ENCODE data around the gene LAMB4.

Gene LAMB4

DNA sequence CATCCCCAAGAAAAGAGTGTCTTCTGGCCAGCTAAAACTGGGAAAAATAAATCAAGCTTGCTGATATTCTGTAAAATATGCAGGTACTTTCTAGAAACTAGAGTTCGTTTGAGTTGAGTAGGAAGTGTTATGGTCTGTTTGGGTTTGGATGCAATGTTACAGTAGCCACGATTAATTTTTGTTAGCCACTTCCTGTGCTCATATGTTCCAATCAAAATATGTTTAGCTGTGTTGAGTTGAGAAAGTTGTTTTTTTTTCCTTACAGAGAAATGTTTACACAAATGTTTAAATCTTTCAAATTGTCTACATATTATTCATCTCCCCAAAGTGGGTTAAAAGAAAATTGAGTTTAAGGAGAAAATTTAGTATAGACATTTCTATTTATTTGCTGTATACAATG lies 115.9 kb downstream of the LAMB4 start:
- H3K27ac Mint-ChIP-seq = no peak overlapping the region
- H3K4me3 Mint-ChIP-seq = no peak overlapping the region

DNA sequence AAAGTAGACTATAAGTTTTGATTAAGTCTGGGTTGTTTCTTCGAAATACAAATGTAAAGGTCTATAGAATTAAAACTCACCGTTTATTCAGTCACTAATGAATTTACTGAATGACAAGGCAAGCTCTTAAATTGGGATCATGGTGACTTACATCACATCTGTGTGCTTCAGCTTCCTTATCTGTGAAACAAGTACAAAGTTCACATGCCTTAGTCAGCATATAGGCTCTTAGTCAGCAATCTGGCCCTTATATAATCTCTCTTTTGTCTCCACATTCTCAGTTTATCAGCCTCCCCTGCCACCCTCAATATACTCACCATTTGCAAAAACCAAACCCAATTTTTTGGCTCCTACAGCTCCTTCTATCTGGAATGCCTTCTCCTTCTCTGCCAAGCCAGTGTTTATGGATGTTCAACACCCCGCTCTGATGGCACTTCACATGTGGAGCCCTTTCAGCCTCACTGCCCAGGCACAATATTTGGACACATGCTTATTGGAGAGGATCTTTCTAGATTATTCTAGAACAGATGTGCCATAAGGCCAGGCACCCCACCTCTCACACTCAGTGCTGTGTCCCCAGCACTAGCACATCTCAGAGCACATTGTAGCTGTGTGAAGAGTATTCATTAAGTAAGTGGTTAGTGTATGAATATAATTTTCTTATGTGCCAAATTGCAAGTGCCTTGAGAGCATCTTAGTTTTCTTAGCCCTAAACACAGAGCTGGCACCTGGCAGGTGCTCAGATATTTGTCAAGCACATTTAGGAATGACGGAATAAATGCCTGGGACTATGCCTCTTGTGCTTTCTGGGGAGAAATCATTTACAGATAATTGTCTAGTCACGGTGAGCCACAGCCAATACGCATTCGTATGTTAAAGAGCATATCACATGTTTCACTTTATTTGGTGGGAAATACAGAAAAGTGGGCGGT lies 117.4 kb downstream of the LAMB4 start:
- ATAC-seq (no peak), DNase-seq (ENCODE audit: low spot score in 2 of 2) (no peak)
- H3K36me3 Mint-ChIP-seq = no peaks in the 10 kb centered on the region
- H3K4me3 Mint-ChIP-seq = no peak overlapping the region
- no peaks in the 10 kb centered on the region for H3K9me3 Mint-ChIP-seq
- H3K4me1 Mint-ChIP-seq = no peaks in the 10 kb centered on the region
- H3K27ac Mint-ChIP-seq = no peak overlapping the region

More for the DNA sequence above, 115.9 kb downstream of the LAMB4 start:
- ATAC-seq = no peak
- DNase-seq (ENCODE audit: low spot score in 2 of 2) = no peak
- H3K9me3 Mint-ChIP-seq = no peaks in the 10 kb centered on the region
- H3K4me1 Mint-ChIP-seq = no peaks in the 10 kb centered on the region
- H3K36me3 Mint-ChIP-seq = no peaks in the 10 kb centered on the region

DNA sequence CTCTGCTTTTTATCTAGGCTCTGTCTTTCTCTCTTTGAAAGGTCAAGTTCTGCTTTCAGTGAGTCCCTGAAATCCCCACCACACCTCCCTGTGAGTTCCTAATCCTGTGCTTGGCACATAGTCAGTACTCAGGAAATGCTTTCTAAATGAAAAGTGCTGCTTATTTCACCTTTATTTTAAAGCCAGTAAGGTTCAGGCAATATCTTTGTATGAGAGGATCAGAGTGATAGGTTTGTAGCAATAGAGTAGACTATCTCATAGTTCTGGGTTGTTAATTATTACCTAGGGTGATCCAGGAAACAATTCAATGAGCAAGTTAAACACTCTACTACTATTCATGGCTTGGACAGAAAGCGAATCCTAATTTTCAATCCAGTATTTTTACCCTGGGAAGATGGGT lies 119.8 kb downstream of the LAMB4 start:
- ATAC-seq (no peak), DNase-seq (ENCODE audit: low spot score in 2 of 2) (no peak)
- no peaks in the 10 kb centered on the region for H3K36me3 Mint-ChIP-seq
- no peak overlapping the region for H3K4me3 Mint-ChIP-seq
- no peaks in the 10 kb centered on the region for H3K4me1 Mint-ChIP-seq
- H3K27ac Mint-ChIP-seq = no peak overlapping the region
- no peaks in the 10 kb centered on the region for H3K9me3 Mint-ChIP-seq

DNA sequence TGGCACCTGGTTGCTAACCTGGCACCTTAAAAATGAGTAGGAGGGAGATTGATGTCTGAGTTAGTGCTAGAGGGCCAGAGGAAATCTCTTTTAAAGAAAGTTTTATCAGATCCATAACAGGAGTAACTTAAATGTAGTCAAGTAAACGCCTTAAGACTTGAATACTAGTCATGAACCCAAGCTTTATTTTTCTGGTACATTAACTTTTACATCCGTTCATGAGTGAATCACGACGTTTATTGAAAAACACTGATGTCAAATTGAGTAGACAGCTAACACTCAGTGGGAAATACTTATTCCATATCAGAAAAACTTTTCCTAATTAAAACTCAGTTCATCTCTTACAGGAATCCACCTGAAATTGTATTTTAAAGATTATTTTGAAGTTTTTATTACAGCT lies 120.3 kb downstream of the LAMB4 start:
- DNase-seq (ENCODE audit: low spot score in 2 of 2) (no peak), ATAC-seq (no peak)
- Mint-ChIP-seq H3K4me3 (no peak overlapping the region), H3K27ac (no peak overlapping the region), H3K9me3 (no peaks in the 10 kb centered on the region), H3K4me1 (no peaks in the 10 kb centered on the region), H3K36me3 (no peaks in the 10 kb centered on the region)

DNA sequence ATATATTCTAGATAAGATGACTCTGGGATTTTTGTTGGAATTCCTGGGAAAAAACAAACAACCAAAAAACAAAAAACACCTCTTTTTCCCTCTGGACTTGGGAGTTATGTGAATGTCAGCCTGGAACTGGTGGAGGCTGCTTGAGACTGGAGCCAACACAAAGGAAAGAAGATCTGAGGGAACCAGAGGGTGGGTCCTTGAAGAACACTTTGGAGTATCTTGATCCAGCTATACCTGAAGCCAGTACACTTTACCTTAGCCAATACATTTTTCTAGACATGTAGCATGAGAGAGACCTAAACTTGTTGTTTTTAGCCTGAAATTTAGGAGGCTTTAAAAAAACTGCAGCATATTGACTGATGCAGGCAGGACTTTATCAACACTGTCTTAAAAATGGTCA lies 121.3 kb downstream of the LAMB4 start:
- DNase-seq (ENCODE audit: low spot score in 2 of 2) = no peak
- Mint-ChIP-seq H3K36me3 (no peaks in the 10 kb centered on the region), H3K4me1 (peaks cover 5% of the 10 kb centered on the region), H3K27ac (no peak overlapping the region), H3K9me3 (no peaks in the 10 kb centered on the region), H3K4me3 (no peak overlapping the region)
- no peak for ATAC-seq

DNA sequence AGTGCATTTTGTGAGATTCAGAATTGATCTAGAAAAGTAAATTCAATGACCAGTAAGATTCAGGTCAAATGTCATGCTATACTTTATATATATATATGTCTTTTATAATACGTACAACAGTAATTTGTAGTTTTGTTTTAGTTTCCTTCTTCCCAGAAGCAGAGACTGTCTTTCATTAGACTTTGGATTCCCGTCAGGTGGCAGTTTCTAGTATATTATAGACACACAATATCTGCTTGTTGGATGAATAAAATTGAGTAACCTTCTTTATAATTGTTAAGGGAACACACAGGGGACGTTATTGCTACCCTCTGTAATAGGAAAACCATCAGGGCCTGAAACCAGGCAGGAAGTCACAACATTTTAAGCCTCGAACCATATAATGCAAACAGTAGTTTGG lies 121.9 kb downstream of the LAMB4 start:
- H3K4me3 Mint-ChIP-seq = no peak overlapping the region
- H3K27ac Mint-ChIP-seq = no peak overlapping the region
- H3K9me3 Mint-ChIP-seq = no peaks in the 10 kb centered on the region
- no peaks in the 10 kb centered on the region for H3K36me3 Mint-ChIP-seq
- peaks cover 7% of the 10 kb centered on the region for H3K4me1 Mint-ChIP-seq
- DNase-seq (ENCODE audit: low spot score in 2 of 2) (no peak), ATAC-seq (no peak)

DNA sequence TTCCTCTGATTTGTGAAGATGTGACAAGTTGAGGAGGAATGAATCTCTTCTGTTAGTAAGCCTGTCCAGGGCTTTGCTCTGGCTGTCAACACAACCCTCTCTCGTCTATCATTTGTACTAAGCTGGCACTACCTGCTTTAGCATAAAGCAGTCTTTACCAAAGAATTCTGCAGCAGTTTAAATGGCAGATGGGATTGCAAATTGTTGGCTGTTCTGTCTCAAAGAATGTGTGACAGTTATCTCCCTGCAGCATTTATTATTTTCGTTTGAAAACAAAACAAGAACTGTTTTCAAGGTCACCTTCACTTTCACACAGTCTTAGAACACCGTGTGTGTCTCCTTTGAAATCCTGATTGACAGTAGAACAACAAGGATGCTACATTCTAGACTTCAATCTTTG lies 122.4 kb downstream of the LAMB4 start:
- DNase-seq (ENCODE audit: low spot score in 2 of 2) (no peak), ATAC-seq (no peak)
- H3K4me3 Mint-ChIP-seq = no peak overlapping the region
- H3K9me3 Mint-ChIP-seq = no peaks in the 10 kb centered on the region
- H3K27ac Mint-ChIP-seq = no peak overlapping the region
- H3K4me1 Mint-ChIP-seq = peaks cover 9% of the 10 kb centered on the region
- no peaks in the 10 kb centered on the region for H3K36me3 Mint-ChIP-seq

DNA sequence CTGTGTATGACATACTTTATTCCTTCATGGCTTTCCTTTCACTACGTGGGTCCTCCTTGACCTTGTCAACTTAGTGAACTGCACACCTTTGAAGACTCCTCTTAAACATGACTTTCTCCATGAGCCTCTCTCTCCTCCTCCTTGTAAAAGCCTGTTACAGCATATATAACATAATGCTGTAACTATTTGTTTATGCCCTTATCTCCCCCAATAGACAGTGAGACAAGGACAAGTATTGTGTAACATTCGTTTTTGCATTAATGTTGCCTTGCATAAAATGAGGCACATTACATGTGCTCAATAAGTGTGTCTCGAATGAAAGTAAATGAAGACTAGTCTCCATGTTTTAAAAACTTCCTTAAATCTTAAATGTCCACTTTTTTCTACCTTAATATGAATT lies 122.9 kb downstream of the LAMB4 start:
- Mint-ChIP-seq H3K4me3 (no peak overlapping the region), H3K36me3 (no peaks in the 10 kb centered on the region), H3K27ac (no peak overlapping the region), H3K9me3 (no peaks in the 10 kb centered on the region), H3K4me1 (peaks cover 12% of the 10 kb centered on the region)
- ATAC-seq (no peak), DNase-seq (ENCODE audit: low spot score in 2 of 2) (no peak)

DNA sequence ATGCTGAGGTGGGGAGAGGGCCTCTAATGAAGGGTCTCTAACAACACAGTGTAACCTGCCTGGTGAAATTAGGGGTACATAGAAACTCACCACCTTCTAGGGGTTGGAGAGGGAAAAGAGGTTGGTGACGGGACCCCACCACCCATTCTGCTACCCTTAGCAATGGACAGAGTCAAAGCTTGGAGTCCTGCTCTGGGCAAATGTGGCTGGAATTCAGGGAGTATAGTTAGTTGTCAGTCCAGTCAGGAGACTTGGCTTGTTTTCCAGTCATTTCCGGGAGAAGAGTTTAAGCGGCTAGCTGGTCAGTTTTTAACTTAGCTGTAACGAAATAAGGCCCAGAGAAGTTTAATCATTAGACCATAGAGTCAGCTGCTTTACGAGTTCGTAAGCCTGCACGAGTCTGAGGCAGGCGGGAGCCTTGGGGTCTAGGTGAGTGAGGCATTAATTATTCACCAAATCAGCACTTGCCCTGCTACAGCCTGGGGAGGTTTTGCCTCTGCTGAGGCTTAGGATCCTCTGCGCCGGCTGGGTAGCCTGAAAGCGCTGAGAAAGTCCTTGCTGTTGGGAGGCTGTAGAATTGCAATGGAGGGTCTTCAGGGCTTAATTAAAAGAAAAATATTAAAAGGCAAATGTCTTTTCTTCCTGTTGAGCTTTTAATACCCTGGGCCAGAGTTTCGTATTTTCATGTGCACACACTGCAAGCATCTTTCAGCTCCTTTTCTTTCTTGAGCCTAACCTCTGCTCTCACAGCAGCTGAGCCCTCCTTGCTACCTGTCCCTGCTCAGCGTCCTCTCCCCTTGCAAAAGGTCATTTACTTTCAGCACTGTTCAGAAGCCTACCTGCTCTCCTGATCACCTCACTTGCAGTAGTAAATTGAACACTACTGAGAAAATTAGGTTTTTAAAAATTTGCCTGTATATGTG lies 125.7 kb downstream of the LAMB4 start:
- H3K9me3 Mint-ChIP-seq = no peaks in the 10 kb centered on the region
- peaks cover 22% of the 10 kb centered on the region for H3K4me1 Mint-ChIP-seq
- peak overlapping the region; percentile 13 for H3K4me3 Mint-ChIP-seq
- H3K27ac Mint-ChIP-seq = no peak overlapping the region
- H3K36me3 Mint-ChIP-seq = no peaks in the 10 kb centered on the region
- ATAC-seq = peak; percentile 15
- DNase-seq (ENCODE audit: low spot score in 2 of 2) = no peak

DNA sequence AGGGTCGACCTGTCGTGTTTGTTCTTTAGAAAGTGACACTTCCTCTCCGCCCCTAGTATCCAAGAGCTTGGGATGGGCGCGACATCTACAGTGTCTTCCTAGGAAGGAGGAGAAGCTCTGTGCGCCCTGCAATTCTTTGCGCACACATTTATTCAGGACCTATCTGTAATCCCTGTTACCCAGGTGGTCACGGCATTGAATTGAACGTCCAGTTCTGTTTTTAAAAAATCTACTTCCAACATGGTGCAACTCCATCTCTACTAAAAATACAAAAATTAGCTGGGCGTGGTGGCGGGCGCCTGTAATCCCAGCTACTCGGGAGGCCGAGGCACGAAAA lies 126.6 kb downstream of the LAMB4 start:
- ATAC-seq (no peak), DNase-seq (ENCODE audit: low spot score in 2 of 2) (no peak)
- Mint-ChIP-seq H3K27ac (no peak overlapping the region), H3K4me1 (peaks cover 22% of the 10 kb centered on the region), H3K36me3 (no peaks in the 10 kb centered on the region), H3K9me3 (no peaks in the 10 kb centered on the region), H3K4me3 (peak overlapping the region; percentile 13)

DNA sequence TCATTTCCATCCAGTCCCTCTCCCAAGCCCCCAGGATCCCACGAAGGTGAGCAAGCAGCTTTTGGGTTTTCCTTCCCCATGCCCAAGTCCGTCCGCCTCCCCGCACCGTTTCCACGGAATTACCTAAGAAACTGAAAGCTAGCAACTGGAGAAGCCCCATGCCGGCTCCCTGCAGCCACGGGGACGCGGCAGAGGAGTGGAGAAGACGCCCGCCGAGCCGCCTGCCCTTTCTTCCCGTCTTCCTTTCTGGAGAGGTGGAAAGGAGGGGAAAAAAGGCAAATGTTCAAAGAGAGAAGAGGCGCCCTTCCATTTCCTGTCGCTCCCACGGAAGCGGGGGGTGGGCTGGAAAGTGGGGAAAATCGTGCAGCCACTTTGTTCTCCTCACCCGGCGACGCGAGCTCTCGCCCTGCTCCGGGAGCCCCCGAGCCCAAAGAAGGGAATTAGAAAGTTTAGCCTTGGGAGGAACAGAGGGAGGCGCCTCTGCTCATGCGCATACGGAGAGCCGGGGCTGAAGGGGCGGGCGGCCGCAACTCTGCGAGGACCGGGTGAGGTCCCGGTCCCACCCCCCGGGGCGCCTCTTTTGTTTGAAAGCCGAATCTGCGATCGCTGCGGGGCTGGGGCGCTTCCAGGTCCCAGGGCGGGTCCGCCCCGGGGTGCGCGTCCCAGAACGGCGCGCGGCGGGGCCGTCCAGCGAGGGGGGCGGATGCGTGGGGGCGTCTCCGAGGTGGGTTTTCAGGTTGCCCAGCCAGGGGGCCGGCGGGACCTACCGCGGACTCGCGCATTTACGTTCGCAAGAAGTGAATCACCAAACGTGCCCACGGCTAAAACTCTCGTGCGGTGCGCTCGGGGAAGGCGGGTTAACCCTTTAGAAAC lies 127.2 kb downstream of the LAMB4 start, which contains the start of gene LAMB1:
TSS of gene LAMB1 (minus strand) at position 436 of the 873 bp plus-strand sequence. CDS start at position 160, 276 bp downstream.
- Mint-ChIP-seq H3K9me3 (no peaks in the 10 kb centered on the region), H3K27ac (no peak within 1 kb of the TSS), H3K36me3 (no peaks in the 10 kb centered on the region), H3K4me3 (peak within 1 kb of the TSS; percentile 61), H3K4me1 (peaks cover 22% of the 10 kb centered on the region)
- no peak for ATAC-seq
- no peak for DNase-seq (ENCODE audit: low spot score in 2 of 2)

DNA sequence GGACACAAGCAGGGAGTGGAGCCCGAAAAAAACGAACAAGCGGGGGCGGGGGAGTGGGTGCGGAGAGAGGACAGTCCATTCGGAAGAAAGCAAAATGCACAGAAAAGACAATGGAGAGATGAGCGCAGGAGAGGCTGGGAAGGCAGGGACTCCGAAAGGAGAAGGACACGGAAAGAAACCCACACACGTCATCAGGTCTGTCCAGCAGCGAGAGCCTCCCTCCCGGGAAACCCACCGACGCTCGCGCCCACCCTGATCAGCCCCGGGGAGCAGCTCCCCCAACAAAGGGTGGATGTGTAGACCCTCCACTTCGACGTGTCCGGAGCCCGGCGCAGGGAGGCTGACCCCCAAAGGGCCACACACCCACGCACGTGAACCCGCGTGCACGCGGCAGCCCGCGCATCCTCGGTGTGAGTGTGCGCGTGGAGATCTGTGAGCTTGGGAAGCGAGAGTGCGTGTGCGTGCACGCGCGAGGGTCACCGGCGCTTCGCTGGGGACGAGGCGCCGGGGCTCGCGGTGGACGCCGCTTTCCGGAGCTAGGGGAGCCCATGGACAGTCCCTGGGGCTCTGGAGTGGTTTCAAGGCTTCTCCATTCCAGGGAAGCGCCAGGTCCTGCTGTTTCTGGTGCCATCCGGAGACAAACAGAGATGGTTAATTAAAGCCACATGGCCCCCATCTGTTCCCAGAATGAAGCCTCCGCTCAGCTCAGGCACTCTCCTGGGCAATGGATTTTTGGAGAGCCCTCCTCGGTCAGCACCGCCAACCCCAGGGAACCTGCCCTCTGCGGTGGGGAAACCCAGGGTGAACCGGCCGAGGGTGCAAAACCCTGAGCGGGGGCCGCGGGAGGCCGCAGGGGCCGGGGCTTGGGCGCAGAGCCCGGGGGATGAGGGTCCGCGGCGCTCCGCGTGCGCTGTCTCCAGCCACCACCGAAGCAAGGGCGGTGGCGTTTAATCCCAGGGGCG lies 128.1 kb downstream of the LAMB4 start:
- Mint-ChIP-seq H3K27ac (no peak overlapping the region), H3K9me3 (no peaks in the 10 kb centered on the region), H3K36me3 (no peaks in the 10 kb centered on the region), H3K4me1 (peaks cover 22% of the 10 kb centered on the region), H3K4me3 (peak overlapping the region; percentile 61)
- no peak for ATAC-seq
- no peak for DNase-seq (ENCODE audit: low spot score in 2 of 2)

DNA sequence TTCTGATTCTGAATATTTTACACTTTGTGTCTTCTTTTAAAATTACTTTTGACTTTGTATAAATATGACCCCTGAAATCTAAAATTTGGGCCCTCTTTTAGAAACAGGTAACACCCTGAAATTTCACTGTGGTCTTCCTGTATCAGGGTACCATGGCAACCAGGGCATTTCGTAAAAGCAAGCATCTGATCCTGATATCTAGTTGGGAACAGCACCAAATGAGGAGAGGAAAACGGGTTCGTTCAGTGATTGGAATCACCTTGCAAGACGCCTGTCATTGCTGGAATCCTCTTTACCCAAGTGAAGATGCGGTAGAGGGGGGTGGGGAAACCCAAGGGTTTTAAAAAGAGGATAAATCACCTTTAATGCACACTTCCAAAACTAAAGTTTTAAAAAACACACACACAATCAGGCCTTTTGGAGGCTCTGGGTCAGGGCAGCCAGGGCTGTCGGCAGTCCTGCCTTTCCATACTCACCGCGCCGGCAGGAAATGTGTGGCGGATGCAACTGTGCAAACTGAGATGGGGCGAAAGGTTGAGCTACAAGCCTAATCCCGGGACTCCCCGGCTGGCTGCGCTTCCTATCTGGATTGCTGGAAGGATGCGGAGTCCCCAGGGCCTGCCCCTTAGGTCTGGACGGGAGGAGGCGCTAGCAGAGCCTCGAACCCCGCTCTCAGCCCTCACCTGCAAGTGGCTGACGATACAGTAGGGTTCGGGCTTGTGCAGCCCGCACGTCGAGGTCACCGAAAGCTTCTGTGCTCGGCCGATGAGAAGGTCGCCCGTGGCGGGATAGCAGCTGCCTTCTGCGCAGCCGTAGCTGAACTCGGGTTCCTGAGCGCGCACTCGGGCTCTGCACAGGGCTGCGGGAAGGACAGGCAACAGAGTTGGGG lies 129.0 kb downstream of the LAMB4 start:
- Mint-ChIP-seq H3K4me3 (peak overlapping the region; percentile 61), H3K27ac (no peak overlapping the region), H3K4me1 (peaks cover 22% of the 10 kb centered on the region), H3K36me3 (no peaks in the 10 kb centered on the region), H3K9me3 (no peaks in the 10 kb centered on the region)
- DNase-seq (ENCODE audit: low spot score in 2 of 2) = no peak
- no peak for ATAC-seq
